Measurements from ENCODE around the gene FAM32A.

- TF ChIP-seq CTCF (IDR thresholded peaks at IDR 0.05) (no peak), EZH2 (IDR thresholded peaks at IDR 0.05; ENCODE audit: borderline replicate concordance, insufficient read depth, low read depth, low read length, poor library complexity, severe bottlenecking) (no peak)
Measured at GRCh38 chr19:16197622-16198369, 12.6 kb downstream of the FAM32A start, which contains the start of gene AP1M1.
